ENCODE results near the gene KRTAP10-10.

DNA sequence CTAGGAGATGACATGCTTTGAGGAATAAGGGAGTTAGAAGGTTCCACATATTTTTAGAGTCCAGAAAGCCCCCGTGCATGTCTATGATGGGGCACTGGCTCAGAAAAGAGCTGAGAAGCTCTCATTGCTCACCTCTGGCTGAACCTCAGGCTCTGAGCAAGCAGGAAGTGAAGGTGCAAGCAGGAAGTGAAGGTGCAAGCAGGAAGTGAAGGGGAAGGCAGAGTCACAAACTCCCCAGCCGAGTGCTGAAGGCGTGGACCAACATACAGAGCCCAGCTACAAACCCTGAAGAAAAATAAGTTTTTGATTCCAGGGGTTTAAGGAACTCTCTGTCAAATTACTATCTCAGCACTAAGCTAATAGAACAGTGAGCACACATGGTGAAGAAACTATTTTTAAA lies 18.2 kb upstream of the KRTAP10-10 start:
- TF ChIP-seq POLR2A (IDR thresholded peaks at IDR 0.05; ENCODE audit: low read depth, low read length), result no peak
- no peak for TF ChIP-seq POLR2AphosphoS5 (IDR thresholded peaks at IDR 0.05; ENCODE audit: low read depth, low read length)

Measured in GM12892 (cell line).